Stimulated activated CD4-positive, alpha-beta T cell treated with anti-CD3 and anti-CD28 coated beads, Interleukin-1b, Interleukin-23, amount 100 ng/mL, for 4 hours (primary cell): ENCODE results near the gene DEFB132.

ENCODE experiments used
- DNase-seq, 2 donors: peaks; one replicate each; pipeline ENCODE4 v3.0.0-alpha.2; 2020; ENCODE audit warnings: low read depth in 2 of 2

Gene DEFB132

DNA sequence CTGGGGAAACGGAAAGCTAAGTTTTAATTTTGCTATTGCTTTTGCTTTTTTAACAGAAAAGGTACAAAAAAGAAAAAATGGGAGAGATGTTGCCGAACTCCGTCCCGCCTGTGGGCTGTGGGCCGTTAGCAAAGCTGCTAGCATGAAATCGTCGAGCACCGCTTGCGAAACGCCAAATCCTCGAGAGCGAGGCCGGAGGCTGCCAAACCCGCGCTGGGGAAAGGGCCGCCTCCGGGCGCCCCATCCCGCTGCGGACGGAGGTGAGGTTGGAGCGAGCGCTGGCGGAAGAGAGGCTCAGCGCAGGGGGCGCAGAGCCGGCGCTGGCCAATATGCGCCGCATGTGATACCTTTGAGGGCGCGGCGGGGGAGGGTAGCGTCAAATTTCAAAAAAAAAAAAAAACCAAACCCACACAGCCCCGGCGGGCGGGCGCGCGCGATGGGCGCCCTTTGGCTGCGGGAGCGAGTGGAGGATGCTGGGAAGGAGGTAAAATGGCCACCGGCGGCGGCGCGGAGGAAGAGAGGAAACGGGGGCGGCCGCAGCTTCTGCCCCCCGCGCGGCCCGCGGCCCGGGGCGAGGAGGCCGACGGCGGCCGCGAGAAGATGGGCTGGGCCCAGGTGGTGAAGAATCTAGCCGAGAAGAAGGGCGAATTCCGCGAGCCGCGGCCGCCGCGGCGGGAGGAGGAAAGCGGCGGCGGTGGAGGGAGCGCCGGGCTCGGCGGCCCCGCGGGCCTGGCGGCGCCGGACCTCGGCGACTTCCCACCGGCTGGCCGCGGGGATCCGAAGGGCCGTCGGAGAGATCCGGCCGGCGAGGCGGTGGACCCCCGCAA is 39.8 kb downstream of the DEFB132 start, which contains the start of gene ZCCHC3:
ZCCHC3 (plus strand) TSS at position 473 of the 827 bp plus-strand sequence; CDS start at position 490, 17 bp downstream.
- peak; percentile 70 to 77 for DNase-seq

DNA sequence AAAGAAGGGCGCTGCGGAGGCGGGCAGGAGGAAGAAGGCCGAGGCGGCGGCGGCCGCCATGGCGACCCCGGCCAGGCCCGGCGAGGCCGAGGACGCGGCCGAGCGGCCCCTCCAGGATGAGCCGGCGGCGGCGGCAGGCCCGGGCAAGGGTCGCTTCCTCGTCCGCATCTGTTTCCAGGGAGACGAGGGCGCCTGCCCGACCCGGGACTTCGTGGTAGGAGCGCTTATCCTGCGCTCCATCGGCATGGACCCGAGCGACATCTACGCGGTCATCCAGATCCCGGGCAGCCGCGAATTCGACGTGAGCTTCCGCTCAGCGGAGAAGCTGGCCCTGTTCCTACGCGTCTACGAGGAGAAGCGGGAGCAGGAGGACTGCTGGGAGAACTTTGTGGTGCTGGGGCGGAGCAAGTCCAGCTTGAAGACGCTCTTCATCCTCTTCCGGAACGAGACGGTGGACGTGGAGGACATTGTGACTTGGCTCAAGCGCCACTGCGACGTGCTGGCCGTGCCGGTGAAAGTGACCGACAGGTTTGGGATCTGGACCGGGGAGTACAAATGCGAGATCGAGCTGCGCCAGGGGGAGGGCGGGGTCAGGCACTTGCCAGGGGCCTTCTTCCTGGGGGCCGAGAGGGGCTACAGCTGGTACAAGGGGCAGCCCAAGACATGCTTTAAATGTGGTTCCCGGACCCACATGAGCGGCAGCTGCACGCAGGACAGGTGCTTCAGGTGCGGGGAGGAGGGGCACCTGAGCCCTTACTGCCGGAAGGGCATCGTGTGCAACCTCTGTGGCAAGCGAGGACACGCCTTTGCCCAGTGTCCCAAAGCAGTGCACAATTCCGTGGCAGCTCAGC is 40.6 kb downstream of the DEFB132 start:
- peak; percentile 15 to 24 for DNase-seq

DNA sequence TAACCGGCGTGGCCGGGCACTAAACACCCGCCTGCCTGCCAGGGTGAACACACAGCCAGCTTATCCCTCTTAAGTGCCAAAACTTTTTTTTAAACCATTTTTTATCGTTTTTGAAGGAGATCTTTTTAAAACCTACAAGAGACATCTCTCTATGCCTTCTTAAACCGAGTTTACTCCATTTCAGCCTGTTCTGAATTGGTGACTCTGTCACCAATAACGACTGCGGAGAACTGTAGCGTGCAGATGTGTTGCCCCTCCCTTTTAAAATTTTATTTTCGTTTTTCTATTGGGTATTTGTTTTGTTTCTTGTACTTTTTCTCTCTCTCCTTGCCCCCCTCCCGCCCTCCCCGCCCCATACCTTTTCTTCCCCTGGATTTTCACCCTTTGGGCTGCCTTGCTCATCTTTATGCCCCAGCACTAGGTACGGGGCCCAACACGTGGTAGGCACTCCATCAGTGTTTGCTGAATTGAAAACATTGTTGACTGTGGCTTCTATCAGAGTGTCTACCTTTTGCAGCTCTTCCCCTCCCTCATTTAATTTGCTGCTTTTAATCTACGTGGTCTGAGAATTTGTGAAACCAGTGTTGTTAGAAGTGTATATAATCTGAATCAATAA is 41.4 kb downstream of the DEFB132 start:
- no peak for DNase-seq

DNA sequence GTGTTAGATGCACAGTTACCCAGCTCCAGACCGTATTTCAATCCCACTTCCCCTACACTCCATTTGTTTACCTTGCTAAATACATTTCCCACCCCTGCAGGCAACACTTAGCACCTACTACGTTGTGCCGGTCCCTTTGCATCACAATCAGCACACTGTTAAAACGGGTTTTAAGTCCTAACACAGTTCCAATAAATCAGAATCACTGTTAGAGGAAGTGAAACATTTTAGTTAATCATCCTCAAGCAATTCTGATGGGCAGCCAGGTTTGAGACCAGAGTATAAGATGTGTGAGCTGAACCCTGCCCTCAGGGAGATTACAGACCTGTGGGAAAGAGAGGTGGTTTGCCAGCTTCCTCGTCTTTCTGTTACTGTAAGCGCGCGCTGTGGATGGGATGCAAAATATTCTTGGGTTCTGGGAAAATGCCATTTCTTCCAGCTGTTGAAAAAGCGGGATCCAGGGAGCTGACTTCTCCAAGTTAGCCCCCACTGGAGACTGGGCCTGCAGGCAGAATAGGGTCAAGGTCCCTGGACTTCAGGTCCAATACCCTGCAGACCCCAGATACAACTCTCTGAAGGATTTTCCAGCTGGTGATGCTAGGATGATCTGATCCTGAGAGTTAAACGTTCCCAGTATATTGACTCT is 42.9 kb downstream of the DEFB132 start:
- no peak for DNase-seq

DNA sequence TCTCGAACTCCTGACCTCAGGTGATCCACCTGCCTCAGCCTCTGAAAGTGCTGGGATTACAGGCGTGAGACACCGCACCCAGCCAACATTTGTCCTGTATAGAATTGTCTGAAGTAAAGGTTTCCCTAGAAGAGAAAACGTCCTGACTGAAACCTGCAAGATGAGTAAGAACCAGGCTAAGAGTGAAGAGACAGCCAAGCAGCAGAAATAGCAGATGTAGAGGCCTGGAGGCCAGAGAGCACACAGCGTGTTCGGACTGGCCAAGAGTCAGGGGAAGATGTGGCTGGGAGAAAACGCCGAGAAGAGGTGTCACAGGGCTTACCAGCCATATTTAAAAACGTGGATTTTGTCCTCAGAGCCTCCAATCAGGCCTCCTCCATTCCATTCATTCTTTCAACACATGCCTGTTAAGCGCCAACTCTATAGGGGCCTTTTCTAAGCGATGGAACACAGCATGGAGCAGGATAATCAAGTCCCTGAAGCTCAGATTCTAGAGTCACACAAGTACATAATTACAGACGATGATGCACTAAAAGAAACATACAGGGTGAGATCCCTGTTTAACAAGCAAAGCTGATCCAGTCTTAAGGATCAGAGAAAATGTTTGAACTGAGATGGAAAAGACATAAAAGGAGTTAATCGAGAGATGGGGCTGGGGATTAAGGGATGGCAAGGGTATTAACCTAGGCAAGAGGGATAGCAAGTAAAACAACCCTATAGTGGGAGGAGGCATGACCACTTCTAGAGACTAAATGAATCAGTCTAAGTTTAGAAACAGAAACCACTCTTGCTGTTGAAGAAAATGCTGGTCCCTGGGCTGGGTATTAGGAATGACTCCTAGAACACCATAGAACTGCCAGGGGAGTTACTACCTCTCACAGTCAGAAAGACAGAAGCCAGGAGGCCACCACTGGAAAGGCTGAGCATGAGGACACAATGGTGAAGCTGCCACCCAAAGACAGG is 44.6 kb downstream of the DEFB132 start:
- no peak for DNase-seq

DNA sequence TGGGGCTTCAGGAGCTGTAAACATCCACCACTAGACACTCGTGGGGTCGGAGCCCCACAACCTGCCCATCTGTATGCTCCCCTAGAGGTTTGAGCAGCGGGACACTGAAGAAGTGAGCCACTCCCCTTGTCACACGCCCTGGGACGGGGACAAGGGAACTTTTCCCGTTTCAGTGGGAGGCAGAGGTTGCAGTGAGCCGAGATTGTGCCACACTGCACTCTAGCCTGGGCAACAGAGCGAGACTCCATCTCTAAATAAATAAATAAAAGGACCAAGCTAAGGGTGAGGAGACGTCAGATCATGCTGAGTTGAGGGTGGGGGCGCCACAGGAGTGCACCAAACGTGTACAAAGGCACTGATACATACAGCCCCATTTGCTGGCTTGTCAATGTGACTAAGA is 48.2 kb downstream of the DEFB132 start:
- no peak for DNase-seq

DNA sequence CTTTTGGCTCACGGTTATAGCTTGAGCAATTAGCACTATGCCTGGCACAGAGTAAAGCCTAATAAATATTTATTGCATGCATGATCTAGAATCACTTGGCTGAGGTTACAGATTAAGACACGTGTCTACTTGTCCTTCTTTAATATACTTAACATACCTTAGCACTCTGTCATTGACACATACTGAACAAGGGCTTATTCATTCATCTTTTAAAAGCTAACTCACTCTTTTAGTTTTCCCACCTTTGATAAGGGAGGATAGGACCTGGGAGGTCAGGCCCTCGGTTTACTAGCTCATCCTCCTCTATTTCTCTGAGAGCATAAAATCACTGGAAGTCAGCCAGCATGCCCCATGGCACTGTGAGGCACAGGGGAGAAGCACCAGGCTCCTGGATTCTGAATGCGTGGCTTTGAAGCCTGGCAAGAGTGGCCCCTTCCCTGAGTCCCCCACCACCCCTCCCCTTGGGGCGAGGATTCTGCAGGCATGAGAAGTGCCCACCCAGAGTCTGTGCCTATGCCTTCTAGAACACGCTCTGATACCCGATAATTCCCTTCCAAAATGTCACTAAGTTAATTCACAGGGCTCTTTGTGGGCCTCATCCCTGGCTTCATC is 51.0 kb downstream of the DEFB132 start:
- DNase-seq = no peak

DNA sequence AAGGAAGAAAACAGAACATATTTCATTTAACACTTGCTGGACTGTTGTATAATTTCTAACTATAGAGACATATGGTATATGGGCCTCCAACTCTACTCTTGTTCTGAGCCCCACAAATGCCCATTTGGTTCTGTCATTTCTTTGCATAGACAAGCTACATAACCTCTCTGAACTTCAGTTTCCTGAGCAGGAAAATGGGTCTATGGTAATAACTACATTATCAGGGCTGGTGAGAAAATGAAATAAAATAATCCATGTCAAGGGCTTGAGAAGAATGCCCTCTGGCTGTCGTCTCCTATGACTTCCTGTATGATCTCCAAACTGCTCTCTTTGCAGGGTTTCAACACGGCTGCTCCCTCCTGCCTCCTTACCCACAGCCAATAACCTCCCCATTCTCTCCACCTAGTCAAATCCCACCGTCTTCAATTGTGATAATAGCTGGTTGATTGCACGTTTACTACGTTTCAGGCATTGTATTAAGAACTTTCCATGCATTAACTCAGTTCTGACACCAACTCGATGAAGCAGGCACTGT is 51.8 kb downstream of the DEFB132 start:
- DNase-seq = no peak

DNA sequence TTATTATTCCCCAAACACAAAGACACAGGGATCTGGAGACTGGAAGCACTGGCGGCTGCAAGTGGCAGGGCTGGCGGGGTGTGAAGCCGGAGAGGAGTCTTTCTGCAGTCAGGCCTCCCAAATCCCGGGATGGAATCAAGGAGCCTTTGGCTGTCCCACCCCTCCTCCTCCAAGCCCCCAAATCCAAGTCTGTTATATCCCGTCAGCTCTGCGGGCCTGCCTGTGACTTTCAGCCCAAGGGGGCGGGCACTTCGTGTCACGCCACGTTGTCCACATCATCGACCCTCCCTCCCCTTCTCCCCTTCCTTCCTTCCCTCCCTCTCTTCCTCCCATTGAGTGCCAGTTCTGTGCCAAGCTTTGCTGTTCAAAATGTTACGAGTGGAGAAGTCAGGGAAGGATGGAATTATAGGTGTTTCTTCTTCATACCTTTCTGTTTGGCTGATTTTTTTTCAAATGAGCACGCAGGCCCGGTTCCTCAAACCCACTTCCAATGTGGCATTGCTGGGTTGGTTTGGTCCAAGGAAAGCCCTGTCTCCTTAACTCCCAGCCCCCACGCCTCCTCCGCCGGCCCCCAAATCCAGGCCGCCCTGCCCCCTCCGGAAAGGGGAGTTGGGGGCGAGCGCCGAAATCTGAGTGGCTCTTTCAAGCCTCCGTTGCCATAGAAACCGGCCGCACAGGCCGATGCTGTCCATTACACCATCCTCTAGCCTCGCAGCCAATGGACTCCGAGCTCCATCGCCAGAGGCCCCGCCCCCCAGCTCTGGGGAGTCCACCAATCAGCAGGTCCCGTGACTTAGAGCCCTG is 52.5 kb downstream of the DEFB132 start:
- DNase-seq = peak; percentile 56 to 77

DNA sequence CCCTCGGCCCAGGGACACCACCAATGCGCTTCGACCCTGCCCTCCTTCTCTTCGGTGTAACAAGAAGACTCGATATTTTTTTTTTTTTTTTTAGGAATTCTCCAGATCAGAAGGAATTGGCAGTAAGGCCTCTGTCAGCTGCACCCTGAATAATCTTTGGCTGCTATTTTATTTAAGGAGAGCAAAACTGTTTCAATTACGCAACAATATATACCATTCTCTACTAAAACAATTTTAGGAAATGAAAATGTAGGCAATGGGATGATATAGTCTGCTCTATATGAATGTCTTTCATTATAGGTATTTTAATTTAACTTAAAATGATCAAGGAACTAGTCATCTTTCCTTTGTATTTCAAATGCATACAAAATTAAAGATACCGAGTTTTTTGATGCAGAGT is 53.1 kb downstream of the DEFB132 start:
- no peak for DNase-seq
